Endodermal cell (in vitro differentiated cells): ENCODE results near the gene GTF3C1. TPM values are rescaled to one million over a fixed set of nuclear protein-coding genes. Genes with fewer than 3 reads are reported as not detected.

Experiments
- DNase-seq: peaks from one replicate; pipeline ENCODE4 v3.0.0-alpha.2; 2017
- H3K27ac ChIP-seq: 2 replicates; pipeline ENCODE4 v1.5.1; 2013; ENCODE audit warnings: mild to moderate bottlenecking, low read depth, low read length, moderate library complexity
- H3K27me3 ChIP-seq: 2 replicates; pipeline ENCODE4 v1.6.1; 2013; ENCODE audit warnings: mild to moderate bottlenecking, low read length, moderate library complexity; ENCODE audit not compliant: insufficient read depth, control insufficient read depth, poor library complexity, severe bottlenecking
- H3K36me3 ChIP-seq: 2 replicates; pipeline ENCODE4 v1.7.0; 2013; ENCODE audit warnings: mild to moderate bottlenecking, low read length, moderate library complexity; ENCODE audit not compliant: control insufficient read depth, insufficient read depth
- H3K4me1 ChIP-seq: one replicate; pipeline ENCODE4 v1.7.0; 2013; ENCODE audit warnings: low read length; ENCODE audit not compliant: control insufficient read depth, insufficient read depth
- H3K4me3 ChIP-seq: 2 replicates; pipeline ENCODE4 v1.5.1; 2013; ENCODE audit warnings: mild to moderate bottlenecking, low read length, moderate library complexity
- H3K9ac ChIP-seq: 2 replicates; pipeline ENCODE4 v1.6.1; 2013; ENCODE audit warnings: mild to moderate bottlenecking, low read length, moderate library complexity; ENCODE audit not compliant: poor library complexity, severe bottlenecking; ENCODE audit errors: extremely low read depth
- H3K9me3 ChIP-seq: 2 replicates; pipeline ENCODE4 v1.6.1; 2013; ENCODE audit warnings: mild to moderate bottlenecking, low read length, moderate library complexity; ENCODE audit not compliant: control insufficient read depth
- H3K27ac Mint-ChIP-seq: 2 replicates; pipeline ENCODE4 v1.8.0; 2020; ENCODE audit warnings: mixed read lengths
- H3K27me3 Mint-ChIP-seq: 2 replicates; pipeline ENCODE4 v1.8.0; 2021; ENCODE audit warnings: mild to moderate bottlenecking, mixed read lengths; ENCODE audit not compliant: insufficient read depth
- H3K36me3 Mint-ChIP-seq: 2 replicates; pipeline ENCODE4 v1.8.0; 2020; ENCODE audit warnings: low read depth, mixed read lengths
- H3K4me1 Mint-ChIP-seq: 2 replicates; pipeline ENCODE4 v1.8.0; 2020; ENCODE audit warnings: mixed read lengths
- H3K4me3 Mint-ChIP-seq: 2 replicates; pipeline ENCODE4 v1.8.0; 2020; ENCODE audit warnings: mild to moderate bottlenecking, moderate library complexity, mixed read lengths
- H3K9me3 Mint-ChIP-seq: 2 replicates; pipeline ENCODE4 v1.8.0; 2020; ENCODE audit warnings: mild to moderate bottlenecking, mixed read lengths
- WGBS, 2 experiments: methylation state at CpG; one replicate each; pipeline versions ENCODE4 v1.1.5 to v1.1.7; 2013; ENCODE audit warnings: missing lambda C conversion rate in 2 of 2, mixed read lengths in 1 of 2; ENCODE audit not compliant: insufficient coverage in 1 of 2, insufficient read length in 1 of 2; 5-methylcytosine and 5-hydroxymethylcytosine counted together
- total RNA-seq, 2 donors: library from RNA; stranded (reverse); fragmentation: NEBNext Ultra II Directional in 1 of 2; extraction: Animal tissue kit (Norgen Biotek cat#: 25700) in 1 of 2; gene quantifications; 2 replicates in 1 of 2; 3 replicates in 1 of 2; pipeline ENCODE4 v1.2.1, GENCODE V29; 2021
- TF ChIP-seq, protein P1 (sequence below): fragments of 200-600 bp; sonication (generic); conservative IDR thresholded peaks from 2 replicates; pipeline ENCODE4 v1.5.0; 2021; ENCODE audit warnings: antibody characterized with exemption, mild to moderate bottlenecking

Gene GTF3C1
- total RNA-seq, 2 donors from 2014 or later: 138 TPM

DNA sequence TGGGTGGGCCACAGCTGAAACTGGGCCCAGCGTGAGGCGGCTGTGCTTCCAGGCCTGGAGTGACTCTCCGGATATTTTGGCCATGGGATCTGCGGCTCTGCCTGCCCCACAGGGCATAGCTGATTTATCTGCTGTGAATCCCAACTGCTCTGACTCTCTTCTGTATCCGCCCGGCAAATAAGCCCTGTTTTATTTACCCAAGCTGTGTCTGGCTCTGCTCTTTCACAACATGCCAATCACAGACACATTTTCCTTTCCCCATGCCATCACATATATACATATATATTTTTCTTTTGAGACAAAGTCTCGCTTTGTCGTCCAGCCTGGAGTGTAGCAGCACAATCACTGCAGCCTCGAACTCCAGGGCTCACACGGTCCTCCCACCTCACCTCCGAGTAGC lies 33.3 kb downstream of the GTF3C1 start:
- H3K27ac Mint-ChIP-seq: peak overlapping the region; percentile 45
- peaks cover 66% of the 10 kb centered on the region for H3K36me3 Mint-ChIP-seq
- Histone ChIP-seq H3K36me3 (peaks cover 86% of the 10 kb centered on the region), H3K9me3 (no peaks in the 10 kb centered on the region), H3K4me3 (no peak overlapping the region), H3K4me1 (no peaks in the 10 kb centered on the region), H3K9ac (no peak overlapping the region), H3K27ac (no peak overlapping the region), H3K27me3 (no peaks in the 10 kb centered on the region)
- no peak overlapping the region for H3K4me3 Mint-ChIP-seq
- no peak for DNase-seq
- H3K4me1 Mint-ChIP-seq: peaks cover 17% of the 10 kb centered on the region
- TF ChIP-seq, protein P1, sequence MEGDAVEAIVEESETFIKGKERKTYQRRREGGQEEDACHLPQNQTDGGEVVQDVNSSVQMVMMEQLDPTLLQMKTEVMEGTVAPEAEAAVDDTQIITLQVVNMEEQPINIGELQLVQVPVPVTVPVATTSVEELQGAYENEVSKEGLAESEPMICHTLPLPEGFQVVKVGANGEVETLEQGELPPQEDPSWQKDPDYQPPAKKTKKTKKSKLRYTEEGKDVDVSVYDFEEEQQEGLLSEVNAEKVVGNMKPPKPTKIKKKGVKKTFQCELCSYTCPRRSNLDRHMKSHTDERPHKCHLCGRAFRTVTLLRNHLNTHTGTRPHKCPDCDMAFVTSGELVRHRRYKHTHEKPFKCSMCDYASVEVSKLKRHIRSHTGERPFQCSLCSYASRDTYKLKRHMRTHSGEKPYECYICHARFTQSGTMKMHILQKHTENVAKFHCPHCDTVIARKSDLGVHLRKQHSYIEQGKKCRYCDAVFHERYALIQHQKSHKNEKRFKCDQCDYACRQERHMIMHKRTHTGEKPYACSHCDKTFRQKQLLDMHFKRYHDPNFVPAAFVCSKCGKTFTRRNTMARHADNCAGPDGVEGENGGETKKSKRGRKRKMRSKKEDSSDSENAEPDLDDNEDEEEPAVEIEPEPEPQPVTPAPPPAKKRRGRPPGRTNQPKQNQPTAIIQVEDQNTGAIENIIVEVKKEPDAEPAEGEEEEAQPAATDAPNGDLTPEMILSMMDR: no peak
- no peaks in the 10 kb centered on the region for H3K9me3 Mint-ChIP-seq
- 93 to 94% methylated on average over 11 of the region's 11 CpGs for WGBS, 2 experiments
- no peaks in the 10 kb centered on the region for H3K27me3 Mint-ChIP-seq

DNA sequence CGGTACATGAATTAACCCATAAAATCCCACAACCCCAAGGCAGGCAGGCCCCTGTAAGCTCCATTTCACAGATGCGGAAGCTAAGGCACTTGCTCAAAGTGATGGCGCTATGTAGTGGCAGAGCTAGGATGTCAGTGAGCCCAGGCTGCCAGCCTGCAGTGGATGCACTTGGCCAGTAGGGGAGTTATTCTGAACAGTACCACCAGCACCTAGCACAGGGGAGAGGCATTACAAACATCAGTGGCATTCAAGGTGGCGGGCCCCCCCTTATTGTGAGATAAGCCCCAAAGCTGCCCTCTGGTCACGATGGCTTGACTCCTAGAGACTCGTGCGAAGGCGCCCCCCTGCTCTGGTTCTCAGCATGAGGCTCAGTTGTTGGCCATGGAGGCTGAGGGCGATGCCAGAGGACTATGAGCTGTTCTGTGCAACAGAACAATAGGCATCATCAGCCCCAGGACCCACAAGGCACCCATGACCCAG lies 33.8 kb downstream of the GTF3C1 start:
- peak; percentile 89 for DNase-seq
- peaks cover 67% of the 10 kb centered on the region for H3K36me3 Mint-ChIP-seq

GRCh38 chr16:27514806-27515205 lies 34.9 kb downstream of the GTF3C1 start:
- Histone ChIP-seq H3K4me1 (no peaks in the 10 kb centered on the region), H3K4me3 (no peak overlapping the region), H3K27ac (no peak overlapping the region), H3K27me3 (no peaks in the 10 kb centered on the region), H3K9me3 (no peaks in the 10 kb centered on the region), H3K9ac (no peak overlapping the region), H3K36me3 (peaks cover 88% of the 10 kb centered on the region)
- Mint-ChIP-seq H3K27ac (no peak overlapping the region), H3K4me3 (no peak overlapping the region), H3K27me3 (no peaks in the 10 kb centered on the region), H3K36me3 (peaks cover 76% of the 10 kb centered on the region), H3K9me3 (no peaks in the 10 kb centered on the region), H3K4me1 (peaks cover 13% of the 10 kb centered on the region)
- DNase-seq: no peak
- 93 to 98% methylated on average over 12 of the region's 12 CpGs for WGBS, 2 experiments
- TF ChIP-seq, protein P1: no peak

More for the DNA sequence above, 33.8 kb downstream of the GTF3C1 start:
- H3K27ac ChIP-seq: no peak overlapping the region
- Mint-ChIP-seq H3K27me3 (no peaks in the 10 kb centered on the region), H3K27ac (no peak overlapping the region), H3K4me1 (peaks cover 13% of the 10 kb centered on the region), H3K4me3 (no peak overlapping the region), H3K9me3 (no peaks in the 10 kb centered on the region)
- TF ChIP-seq, protein P1: peak; percentile 82
- H3K9me3 ChIP-seq: no peaks in the 10 kb centered on the region
- no peak overlapping the region for H3K4me3 ChIP-seq
- WGBS, 2 experiments: 93% methylated on average over 6 to 9 of the region's 9 CpGs
- H3K4me1 ChIP-seq: no peaks in the 10 kb centered on the region
- peaks cover 86% of the 10 kb centered on the region for H3K36me3 ChIP-seq
- no peaks in the 10 kb centered on the region for H3K27me3 ChIP-seq
- no peak overlapping the region for H3K9ac ChIP-seq
